C1 segment of cervical spinal cord (tissue), 14 donors: ENCODE measurements around the gene CHRND.

Experiments used
- DNase-seq, 14 donors: peaks; one replicate each; lab custom pipeline; 2025; lab: John Stamatoyannopoulos, UW

The CHRND gene

DNA sequence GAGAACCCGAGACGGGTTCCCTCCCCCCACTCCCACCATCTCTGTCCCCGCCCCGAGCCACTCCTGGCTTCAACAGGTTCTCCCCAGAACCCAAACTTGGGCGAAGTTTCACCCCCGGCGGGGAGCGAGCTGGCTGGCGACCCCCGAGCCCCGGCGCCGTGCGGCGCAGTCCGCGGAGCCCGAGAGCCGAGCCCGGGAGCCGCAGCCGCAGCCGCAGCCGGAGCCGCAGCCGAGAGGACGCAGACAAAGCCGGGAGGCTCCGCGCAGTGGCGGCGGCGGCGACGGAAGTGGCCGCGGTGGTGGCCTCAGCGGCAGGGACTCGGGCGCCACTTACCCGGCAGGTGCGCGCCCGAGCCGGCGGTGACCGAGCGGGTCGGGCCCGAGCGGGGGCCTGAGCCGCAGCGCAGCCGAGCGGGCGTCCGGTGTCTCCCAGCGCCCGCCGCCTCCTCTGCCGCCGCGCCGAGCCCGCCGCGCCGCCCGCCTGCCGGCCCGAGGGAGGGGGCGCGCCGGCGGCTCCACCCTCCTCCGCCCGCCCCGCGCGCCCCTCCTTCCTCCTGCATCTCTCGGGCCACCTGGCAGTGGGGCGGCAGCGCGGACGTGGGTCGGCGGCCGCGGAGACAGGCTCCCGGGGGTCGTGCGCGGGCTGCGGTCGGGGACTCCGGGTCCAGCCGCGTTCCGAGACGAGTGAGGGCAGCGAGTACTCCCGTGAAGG lies 38.4 kb upstream of the CHRND start, which contains the start of gene ECEL1:
ECEL1 (minus strand) TSS at position 450 of the 712 bp plus-strand sequence. CDS start 1,181 bp downstream, outside the sequence.
- DNase-seq: no peak

DNA sequence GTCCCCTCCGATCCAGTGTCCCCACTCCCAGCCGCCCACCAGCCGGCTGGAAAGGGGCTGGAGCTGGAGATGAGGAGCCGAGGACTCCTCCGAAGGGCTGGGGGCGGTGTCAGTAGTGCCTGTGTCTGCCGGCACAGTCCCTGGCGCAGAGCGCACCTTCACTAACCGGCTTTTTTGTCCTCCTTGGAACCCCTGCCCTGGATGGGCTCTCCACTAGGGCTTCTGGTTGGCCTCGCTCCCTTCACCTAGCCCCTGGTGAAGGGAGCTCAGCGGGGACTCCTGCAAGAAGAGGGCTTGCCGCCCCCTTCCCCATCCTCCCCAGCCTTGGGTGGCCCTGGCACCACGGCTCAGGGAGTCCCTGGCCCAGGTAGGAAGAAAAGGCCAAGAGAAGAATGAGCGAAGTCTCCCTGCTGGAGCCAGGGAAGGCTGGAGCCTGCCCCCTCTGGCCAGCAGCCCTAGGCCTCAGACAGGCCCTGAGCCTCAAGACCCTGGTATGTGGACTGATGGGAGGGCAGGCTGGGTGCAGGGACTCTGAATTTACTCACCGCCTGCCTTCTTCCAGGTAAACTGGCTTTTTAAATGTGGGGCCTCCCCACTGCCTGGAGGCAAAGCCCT lies 37.8 kb upstream of the CHRND start:
- DNase-seq: no peak

DNA sequence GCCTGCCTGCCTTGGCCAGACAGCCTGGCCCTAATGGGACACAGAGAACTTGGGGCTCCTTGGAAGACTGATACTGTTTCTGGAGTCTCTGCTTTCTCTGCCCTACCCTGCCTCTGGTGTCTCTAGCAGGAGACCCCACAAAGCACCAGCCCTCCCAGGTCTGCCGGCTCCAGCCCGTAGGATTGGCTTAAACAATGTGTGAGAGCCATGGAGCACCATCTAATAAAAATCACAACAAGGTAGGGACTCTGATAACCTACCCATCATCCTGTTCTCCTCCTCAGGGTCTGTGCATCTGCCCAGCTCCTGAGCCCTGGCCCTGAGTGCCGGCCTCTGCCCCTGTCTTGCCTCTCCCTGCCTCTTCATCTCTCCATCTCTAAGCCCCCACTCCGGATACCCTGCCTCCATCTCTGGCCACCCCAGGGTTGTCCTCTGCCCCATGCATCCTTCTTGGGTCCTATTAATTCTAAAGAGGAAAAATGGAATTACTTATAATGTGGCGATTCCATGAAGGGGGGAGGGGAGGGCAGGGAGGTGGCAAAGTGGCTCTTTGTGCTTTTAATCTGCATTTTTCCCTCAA lies 37.1 kb upstream of the CHRND start:
- DNase-seq: no peak

DNA sequence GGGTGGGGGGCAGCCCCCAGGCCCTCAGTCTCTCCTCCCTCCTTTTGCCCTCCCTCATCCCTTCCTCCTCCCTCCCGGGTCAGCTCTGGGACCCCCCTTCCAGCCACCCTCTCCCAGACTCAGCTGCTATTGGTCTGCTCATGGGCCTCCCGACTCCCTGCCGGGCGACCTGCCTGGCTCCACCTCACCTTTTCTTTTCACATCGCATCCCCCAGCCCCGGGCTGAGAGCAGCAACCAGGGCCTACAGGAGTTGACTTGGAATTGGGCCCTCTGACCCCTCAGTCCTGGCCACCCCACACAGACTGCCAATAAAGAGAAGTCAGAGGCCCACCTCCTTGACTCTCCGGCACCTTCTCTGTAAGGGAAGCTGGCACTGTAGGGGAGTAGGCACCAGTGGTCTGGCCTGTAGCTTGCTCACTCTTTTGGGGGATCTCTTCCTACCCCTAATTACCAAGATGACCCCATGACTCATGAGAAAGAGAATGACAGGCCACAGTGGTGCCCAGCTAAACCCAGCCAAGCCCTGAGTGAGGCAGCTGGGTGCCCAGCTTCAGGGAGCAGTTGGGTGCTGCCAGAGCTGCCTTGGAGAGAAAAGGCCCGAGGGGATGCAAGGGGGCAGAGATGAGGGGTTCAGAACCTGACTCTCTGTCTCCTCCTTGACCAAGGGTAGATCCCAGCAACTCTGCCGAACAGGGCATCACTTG lies 36.3 kb upstream of the CHRND start:
- no peak for DNase-seq

DNA sequence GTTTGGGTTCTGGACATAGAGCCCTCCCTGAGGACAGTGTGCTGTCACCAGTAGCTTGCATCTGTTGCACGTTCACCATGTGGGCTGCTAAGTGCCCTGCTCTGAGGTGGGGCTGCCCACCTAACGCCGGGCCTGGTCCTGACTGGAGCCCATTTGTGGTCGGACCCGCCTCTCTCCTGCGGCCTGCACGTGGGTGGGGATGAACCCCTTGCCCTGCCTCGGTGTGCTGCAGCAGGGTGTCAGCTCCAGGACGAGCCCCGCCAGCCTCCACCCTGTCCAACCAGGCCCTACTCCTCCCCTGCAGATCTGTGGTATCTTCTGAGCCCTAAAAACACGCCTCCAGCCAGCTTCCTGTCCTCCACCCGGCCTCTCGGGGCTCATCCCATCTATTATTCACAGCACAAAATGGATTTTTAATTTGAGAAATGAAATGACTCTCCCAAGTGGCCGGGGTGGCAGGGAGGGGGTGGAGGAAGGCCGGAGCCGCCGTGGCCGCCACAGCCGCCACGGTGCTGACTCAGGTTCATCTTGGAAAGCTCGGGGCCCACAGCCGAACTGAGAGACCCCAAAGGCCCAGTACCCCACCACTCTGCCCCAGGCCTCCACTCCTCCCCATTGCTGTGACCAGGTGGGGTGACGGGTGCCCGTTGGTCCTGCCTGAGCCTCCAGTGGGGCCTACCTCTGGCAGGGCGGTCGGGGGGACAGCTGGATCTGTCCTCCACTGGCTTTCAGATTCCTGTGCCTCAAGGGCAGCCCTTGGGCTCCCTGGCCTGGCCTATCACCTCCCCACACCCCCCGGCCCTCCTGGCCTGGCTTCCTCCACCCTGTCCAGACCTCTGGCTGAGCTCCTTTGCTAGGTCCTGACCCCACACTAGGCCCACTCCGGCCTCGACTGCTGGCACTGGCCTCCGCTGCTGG lies 35.5 kb upstream of the CHRND start:
- DNase-seq: no peak

DNA sequence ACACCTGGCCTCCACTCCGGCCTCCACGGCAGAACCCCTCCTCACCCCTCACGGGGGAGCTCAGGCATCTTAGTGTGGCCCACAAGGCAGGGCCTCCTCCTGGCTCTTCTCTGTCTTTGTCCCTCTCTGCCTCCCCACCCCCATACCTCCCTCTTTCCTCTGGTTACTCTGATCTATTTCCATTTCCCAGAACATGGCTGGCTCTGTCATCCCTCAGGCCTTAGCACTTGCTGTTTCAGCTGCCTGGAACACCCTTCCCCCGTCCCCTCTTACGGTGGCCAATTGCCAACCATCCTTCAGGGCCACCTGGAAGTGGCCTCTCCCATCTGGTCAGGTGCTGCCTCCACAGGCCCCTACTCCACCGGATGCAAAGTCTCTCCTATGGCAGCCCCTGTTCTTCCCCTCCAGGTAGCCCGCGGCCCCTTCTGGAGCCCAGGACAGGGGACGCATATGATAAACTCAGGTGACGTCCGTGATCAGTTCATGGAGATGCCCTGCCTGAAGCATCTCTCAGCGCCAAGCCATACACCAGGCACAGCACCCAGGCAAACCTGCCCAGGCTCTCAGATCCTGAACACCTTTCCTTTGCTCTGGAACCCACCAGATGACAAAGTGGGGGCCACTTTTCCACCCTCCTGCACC lies 34.7 kb upstream of the CHRND start:
- no peak for DNase-seq

DNA sequence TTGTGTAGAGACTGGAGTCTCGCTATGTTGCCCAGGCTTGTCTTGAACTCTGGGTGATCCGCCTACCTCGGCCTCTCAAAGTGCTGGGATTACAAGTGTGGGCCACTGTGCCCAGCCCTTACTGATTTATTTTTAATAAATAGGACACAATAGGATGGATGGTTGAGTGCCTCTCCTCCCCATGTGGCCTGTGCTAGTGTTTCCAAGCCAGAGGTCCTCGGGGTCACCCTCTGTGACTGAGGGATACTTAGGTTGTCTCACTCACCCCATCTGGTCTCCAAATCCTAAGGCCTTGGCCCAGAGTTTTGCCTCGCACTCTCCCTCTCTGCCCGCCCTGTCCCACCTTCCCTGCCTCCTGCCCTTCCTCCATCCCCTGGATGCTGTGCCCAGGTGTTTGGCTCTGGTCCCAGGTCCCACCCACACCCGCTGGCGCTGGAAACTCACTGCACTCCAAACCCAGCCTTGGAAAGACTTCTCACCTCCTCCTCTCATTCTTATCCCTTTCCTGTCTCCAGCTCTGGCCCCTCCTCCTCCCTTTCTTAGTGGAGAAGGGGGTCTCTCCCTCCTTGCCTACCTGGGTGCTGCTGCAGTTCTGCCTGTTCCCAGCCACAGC lies 33.6 kb upstream of the CHRND start:
- no peak for DNase-seq

DNA sequence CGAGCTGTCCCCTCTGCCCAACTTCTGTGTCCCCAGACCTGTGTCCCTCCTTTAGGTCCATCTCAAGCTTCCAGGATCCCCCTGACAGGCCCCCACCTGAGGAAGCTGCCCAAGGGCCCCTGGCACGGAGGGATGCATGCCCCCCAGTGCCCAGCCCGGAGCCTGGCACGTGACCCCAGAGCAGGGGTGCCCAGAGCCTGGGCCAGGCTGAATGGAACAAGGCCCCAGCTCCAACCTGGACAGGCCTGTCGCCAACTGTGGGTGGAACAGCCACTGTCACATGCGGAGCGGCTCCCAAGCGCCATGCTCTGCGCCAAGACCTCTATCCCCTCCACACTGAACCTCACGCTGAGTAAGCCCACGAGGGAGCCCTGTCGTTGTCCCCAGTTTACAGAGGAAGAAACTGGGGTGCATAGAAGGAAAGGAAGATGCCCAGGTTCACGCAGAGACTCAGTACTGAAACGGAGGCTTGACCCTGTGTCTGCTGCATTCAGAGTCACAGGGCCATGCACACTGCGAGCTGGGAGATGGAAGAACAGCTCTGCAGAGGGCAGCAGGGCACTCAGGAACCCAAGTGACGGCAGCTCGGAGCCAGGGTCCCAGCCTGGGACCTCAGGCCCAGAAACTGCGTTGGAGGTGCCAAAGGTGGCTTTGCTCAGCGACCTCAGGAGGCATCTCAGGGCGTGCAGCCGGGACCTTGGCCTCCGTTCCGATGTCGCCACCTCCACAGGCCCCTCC lies 32.8 kb upstream of the CHRND start:
- DNase-seq: no peak

DNA sequence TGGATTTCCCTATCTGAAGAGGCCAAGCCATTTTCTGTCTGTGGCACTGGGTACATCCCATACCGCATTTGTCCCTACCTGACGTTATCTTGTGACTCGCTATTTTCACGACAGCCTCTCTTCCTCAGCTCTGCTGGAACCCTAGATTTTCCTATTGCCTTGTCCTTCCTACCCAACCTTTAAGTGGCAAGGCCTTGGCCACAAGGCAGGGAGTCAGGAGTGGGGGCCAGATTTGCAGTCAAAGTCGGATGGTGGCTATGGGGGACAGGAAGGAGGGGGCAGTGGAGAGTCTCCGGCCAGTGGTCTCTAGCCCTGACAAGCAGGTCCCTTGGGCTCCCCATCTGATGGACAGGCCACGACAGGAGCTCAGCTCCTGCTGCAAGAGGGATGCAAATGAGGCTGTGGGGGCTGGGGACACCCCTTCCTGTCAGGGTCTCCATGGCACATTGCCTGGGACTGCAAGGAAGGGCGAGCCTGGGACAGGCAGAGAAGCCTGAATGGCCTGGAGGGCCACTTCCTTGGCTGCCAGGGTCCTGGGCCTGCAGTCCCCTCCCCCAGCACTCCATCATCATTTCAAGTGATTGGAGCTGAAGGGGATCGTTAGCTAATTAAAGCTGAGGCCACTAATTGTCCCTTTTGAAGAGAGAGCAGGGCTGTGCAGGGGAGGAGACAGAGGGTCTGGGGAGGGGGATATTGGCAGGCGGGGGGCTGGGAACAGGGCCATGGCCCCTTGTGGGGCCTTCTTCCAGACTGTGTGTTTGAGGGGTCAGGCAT lies 32.1 kb upstream of the CHRND start:
- no peak for DNase-seq

DNA sequence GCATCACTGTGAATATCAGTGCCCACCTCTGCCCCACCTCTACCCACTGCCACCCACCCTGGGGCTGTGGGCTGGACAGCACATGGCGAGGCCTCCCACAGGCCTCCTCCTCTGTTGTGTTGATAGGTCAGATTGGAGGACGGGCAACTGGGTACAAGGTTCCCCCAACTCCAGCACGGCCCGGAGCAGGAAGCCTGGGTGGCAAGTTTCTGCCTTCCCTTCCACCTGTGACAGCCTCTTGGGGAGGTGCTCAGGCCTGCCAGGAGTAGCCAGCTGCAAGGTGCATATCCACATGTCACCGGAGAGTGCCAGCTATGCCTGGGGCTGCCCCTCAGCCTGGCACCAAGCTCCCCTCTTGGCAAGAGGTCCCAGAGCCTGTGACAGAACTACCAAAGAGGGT lies 31.4 kb upstream of the CHRND start:
- DNase-seq: no peak

DNA sequence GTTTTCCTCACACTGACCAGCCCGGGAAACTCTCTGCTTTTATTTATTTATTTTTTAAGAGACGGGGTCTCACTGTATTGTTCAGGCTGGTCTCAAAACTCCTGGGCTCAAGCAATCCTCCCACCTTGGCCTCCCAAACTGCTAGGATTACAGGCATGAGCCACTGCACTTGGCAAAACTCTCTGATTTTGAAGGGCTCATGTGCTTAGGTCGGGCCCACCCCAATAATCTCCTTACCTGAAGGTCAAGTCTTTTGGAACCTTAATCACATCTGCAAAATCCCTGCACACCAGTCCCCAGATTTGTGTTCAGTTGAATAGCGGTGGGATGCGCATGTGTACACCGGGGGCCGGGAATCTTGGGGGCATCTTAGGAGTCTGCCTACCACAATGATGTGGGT lies 30.7 kb upstream of the CHRND start:
- DNase-seq: no peak

DNA sequence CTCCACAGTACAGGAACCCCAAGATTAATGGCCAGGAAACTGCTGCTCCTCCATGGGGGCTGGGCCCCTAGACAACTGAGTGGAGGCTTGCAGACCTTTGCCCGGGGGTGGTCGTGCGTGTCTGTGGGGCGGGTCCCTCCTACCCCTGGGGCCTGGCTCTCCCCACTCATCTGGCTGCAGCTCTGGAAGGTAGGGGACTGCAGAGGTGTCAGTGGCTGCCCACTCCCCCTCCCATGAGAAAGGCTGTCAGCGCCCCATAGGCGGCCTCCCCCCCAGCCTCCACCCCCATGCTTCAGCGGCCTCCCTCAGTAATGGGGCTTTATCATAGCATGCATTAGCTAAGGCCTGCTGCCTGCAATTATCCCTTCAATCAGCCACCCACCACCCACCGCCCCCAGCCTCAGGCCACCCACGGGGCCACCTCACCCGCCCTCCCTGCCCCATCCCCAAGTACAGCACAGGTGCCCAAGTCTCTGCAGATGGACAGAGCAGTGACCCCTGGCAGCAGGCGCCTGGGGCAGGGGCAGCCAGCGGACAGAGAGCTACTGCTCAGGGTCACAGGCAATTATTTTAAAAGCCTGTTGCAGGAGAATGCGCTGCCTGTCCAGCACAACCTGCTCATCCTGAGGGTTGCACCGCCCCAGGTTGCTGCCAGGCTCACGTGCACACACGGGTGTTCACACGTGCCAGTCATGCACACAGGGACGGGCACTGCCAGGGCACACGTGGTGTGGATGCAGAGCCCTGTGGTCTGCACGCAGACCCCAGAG lies 29.3 kb upstream of the CHRND start:
- DNase-seq: no peak

DNA sequence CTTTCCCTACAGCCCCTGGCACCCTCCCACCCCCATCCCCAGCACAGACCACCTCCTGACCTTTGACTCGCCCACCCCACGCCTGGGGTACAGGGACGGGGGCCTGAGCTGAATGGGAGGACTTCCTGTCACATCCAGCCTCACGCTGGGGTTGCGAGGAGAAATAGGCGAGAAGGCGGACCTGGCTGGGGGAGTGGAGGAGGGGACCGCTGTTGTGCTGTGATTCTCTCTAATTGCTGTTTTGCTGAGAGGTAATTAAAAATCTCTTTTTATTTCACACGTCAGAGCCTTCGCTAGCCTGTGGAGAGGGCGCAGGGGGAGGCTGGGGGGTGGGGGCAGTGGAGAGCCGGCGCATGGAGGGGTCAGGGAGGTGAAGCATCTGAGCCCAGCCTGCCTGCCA lies 28.6 kb upstream of the CHRND start:
- DNase-seq: no peak

DNA sequence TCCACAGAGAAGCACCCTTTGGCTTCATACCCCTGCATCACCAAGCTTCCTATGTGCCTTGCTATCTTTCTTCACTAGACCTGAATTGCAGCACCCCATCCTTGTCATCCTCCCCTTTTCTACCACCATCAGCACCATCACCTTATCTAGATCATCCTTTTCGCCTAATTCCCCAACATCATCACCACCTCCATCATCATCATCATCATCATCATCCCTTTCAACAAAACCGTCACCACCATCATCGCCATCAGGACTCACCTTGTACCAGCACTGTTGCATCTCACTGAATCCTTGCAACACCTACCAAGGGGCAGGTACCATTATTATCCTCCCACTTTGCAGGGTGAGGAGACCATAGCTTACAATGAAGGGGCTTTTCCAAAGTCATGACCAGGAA lies 27.5 kb upstream of the CHRND start:
- DNase-seq: no peak

DNA sequence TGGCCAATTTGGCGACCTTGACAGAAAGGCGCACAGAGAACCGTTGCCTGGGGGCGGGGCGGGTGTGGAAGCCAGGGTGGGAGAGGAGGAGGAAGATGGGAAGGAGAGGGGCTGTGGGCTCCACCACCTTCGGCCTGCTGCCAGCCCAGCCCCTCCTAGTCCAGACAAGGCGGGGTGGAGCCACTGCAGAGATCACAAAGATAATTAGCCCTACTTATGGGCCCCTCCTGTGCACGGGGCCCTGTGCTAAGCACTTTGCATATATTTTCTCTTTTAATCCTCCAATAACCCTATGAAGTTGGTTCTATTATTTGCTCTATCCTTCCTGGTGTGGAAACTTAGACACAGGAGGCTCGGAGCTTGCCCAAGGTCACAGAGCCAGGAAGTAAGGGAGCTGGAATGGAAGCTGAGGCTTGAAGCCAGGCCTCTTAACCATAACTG lies 24.6 kb upstream of the CHRND start:
- DNase-seq: no peak

DNA sequence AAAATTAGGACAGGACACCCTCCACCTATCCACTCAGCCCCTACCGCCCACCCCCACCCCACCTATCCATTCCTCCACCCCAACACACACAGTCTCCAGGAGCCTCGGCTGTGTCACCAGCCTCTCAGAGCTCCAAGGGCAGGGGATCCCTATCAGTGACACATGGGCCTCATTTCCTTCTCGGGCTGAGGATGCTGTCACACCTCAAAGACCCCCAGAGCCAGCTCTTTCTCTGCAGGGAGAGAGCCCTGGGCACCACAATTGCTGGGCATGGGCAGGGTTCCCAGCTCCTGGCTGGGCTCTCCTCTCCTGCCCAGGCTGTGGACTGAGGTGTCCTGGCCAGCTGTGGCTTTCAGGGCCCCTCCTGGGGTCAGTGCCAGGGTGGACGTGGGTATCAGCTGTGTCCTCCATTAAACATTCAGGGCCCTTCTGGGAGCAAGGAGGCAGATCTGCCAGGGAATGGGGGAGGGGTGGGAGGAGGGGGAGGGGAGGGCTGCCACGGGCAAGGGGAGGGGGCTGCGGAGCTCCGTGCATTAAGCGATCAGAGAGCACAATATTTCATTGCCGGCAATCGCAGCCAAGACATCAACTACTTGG lies 24.1 kb upstream of the CHRND start:
- DNase-seq: no peak

DNA sequence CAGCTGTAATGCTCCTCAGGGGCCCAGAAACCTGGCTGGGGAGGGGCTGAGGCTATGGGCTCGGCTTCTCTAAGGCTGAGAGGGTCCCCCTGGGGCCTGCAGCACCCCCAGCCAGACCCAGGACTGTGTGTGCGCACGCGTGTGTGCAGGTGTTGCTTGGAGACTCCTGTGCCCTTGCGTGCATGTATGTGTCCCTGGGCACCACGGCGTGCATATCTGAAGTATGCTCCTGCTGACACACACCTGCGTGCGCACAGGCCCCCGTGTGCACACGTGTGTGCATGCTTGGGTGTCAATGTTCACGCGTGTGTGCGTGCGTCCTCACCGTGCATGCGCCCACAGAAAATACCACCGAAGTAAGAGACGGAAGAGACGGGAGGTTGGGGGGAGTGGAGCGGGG lies 23.4 kb upstream of the CHRND start:
- DNase-seq: no peak
